Ishikawa (cell line): ENCODE measurements around the gene MAGEA12.
"Not testable (repeated sequence)": the region's sequence is repeated elsewhere in the genome, so short reads cannot be mapped to it uniquely, and the experiment has no call there.

ENCODE experiments used
- CREB1 ChIP-seq: IDR thresholded peaks from 2 replicates; pipeline ENCODE4 v1.6.1; 2012; ENCODE audit warnings: low read depth
- EP300 ChIP-seq: IDR thresholded peaks from 2 replicates; pipeline ENCODE4 v1.6.1; 2012; ENCODE audit warnings: borderline replicate concordance
- FOXM1 ChIP-seq: IDR thresholded peaks from 2 replicates; pipeline ENCODE4 v1.6.1; 2012; ENCODE audit warnings: low read depth, borderline replicate concordance
- NFIC ChIP-seq: IDR thresholded peaks from 2 replicates; pipeline ENCODE4 v1.6.1; 2012
- RAD21 ChIP-seq: IDR thresholded peaks from 2 replicates; pipeline ENCODE4 v1.6.1; 2012; ENCODE audit warnings: low read depth
- TAF1 ChIP-seq: IDR thresholded peaks from 2 replicates; pipeline ENCODE4 v1.6.1; 2012; ENCODE audit warnings: low read depth, mild to moderate bottlenecking
- TCF12 ChIP-seq: IDR thresholded peaks from 2 replicates; pipeline ENCODE4 v1.6.1; 2012; ENCODE audit warnings: low read depth
- TEAD4 ChIP-seq: IDR thresholded peaks from 2 replicates; pipeline ENCODE4 v1.6.1; 2012
- YY1 ChIP-seq: IDR thresholded peaks from 2 replicates; pipeline ENCODE4 v1.6.1; 2012; ENCODE audit warnings: low read depth
- ZBTB7A ChIP-seq: IDR thresholded peaks from 2 replicates; pipeline ENCODE4 v1.6.1; 2012; ENCODE audit warnings: low read depth
- TF ChIP-seq, protein P1 (sequence below): IDR thresholded peaks from 2 replicates; pipeline ENCODE4 v1.6.1; 2012
- TF ChIP-seq, protein P2 (sequence below): IDR thresholded peaks from 2 replicates; pipeline ENCODE4 v1.6.1; 2012

DNA sequence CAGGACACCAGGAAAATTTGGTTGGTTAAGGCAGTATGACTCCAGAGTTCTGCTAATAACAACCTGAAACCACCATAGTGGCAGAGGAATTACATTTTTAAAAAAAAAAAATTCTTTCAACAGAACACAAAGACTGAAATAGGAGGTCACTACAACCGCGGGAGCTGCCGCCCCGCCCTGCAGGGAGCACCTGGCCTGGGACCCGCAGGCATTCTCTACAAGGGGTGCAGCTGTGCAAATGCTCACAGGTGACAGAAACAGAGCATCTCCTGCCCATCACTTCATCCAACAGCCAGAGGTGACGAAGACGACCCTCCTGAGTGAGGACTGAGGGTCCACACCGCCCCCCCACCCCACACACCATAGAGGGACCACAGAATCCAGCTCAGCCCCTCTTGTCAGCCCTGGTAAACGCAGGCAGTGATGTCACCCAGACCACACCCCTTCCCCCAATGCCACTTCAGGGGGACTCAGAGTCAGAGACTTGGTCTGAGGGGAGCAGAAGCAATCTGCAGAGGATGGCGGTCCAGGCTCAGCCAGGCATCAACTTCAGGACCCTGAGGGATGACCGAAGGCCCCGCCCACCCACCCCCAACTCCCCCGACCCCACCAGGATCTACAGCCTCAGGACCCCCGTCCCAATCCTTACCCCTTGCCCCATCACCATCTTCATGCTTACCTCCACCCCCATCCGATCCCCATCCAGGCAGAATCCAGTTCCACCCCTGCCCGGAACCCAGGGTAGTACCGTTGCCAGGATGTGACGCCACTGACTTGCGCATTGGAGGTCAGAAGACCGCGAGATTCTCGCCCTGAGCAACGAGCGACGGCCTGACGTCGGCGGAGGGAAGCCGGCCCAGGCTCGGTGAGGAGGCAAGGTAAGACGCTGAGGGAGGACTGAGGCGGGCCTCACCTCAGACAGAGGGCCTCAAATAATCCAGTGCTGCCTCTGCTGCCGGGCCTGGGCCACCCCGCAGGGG is 35.3 kb upstream of the MAGEA12 start, which contains the start of gene MAGEA3:
- TF ChIP-seq, protein P1, sequence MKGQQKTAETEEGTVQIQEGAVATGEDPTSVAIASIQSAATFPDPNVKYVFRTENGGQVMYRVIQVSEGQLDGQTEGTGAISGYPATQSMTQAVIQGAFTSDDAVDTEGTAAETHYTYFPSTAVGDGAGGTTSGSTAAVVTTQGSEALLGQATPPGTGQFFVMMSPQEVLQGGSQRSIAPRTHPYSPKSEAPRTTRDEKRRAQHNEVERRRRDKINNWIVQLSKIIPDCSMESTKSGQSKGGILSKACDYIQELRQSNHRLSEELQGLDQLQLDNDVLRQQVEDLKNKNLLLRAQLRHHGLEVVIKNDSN: not testable (repeated sequence)
- not testable (repeated sequence) for TF ChIP-seq CREB1, ZBTB7A, NFIC, RAD21, YY1, FOXM1, TEAD4, EP300, TCF12, TAF1
- TF ChIP-seq, protein P2, sequence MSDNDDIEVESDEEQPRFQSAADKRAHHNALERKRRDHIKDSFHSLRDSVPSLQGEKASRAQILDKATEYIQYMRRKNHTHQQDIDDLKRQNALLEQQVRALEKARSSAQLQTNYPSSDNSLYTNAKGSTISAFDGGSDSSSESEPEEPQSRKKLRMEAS: not testable (repeated sequence)
